GM18907 (cell line): ENCODE data around the gene EIF5A2.
"Not testable (repeated sequence)": the region's sequence is repeated elsewhere in the genome, so short reads cannot be mapped to it uniquely, and the experiment has no call there.

Experiments used
- ATAC-seq: cut with Tn5 transposase; IDR thresholded peaks from one replicate; pipeline ENCODE4 v1.9.1; 2021; ENCODE audit warnings: mild to moderate bottlenecking, moderate library complexity; ENCODE audit not compliant: unreplicated experiment

The EIF5A2 gene

GRCh38 chr3:170908235-170909116, at the start of gene EIF5A2:
EIF5A2 (minus strand) TSS chr3:170908637; CDS start chr3:170907806, 831 bp downstream.
- peak; percentile 94 for ATAC-seq

- ATAC-seq, result no peak
Measured at GRCh38 chr3:170956647-170957046, 48.2 kb upstream of the EIF5A2 start.

- ATAC-seq, result no peak
Measured at GRCh38 chr3:170953736-170954135, 45.3 kb upstream of the EIF5A2 start.

- no peak for ATAC-seq
Measured at GRCh38 chr3:170953229-170953628, 44.8 kb upstream of the EIF5A2 start.

- no peak for ATAC-seq
Measured at GRCh38 chr3:170949211-170949610, 40.8 kb upstream of the EIF5A2 start.

- no peak for ATAC-seq
Measured at GRCh38 chr3:170947018-170947769, 38.8 kb upstream of the EIF5A2 start.

- no peak for ATAC-seq
Measured at GRCh38 chr3:170942011-170942410, 33.6 kb upstream of the EIF5A2 start.

GRCh38 chr3:170941551-170941950, 33.1 kb upstream of the EIF5A2 start:
- no peak for ATAC-seq

- ATAC-seq, result not testable (repeated sequence)
Measured at GRCh38 chr3:170933039-170933438, 24.6 kb upstream of the EIF5A2 start.

GRCh38 chr3:170923553-170923952, 15.1 kb upstream of the EIF5A2 start:
- ATAC-seq, result not testable (repeated sequence)

GRCh38 chr3:170918715-170919114, 10.3 kb upstream of the EIF5A2 start:
- ATAC-seq, result no peak

- ATAC-seq, result no peak
Measured at GRCh38 chr3:170914690-170915089, 6.3 kb upstream of the EIF5A2 start.

- no peak for ATAC-seq
Measured at GRCh38 chr3:170914212-170914611, 5.8 kb upstream of the EIF5A2 start.

GRCh38 chr3:170911051-170911450, 2.6 kb upstream of the EIF5A2 start:
- ATAC-seq, result no peak

- no peak for ATAC-seq
Measured at GRCh38 chr3:170910542-170910941, 2.1 kb upstream of the EIF5A2 start.

- no peak for ATAC-seq
Measured at GRCh38 chr3:170909129-170909903, 879 bp upstream of the EIF5A2 start.

- ATAC-seq, result peak; percentile 14
Measured at GRCh38 chr3:170907637-170908234, 701 bp downstream of the EIF5A2 start.

GRCh38 chr3:170905862-170906261, 2.6 kb downstream of the EIF5A2 start:
- ATAC-seq, result no peak

- ATAC-seq, result no peak
Measured at GRCh38 chr3:170903123-170903522, 5.3 kb downstream of the EIF5A2 start.

- ATAC-seq, result no peak
Measured at GRCh38 chr3:170899455-170899854, 9.0 kb downstream of the EIF5A2 start.

- ATAC-seq, result no peak
Measured at GRCh38 chr3:170897978-170898377, 10.5 kb downstream of the EIF5A2 start.
